BE2C (cell line): ENCODE measurements around the gene CFAP20DC.
A peak's percentile ranks its signal among the peaks of the same experiment; 100 is the strongest.

Experiments
- DNase-seq: peaks from one replicate; pipeline ENCODE4 v3.0.0-alpha.2; 2020
- H3K27me3 ChIP-seq: fragments of 250-450 bp; sonication (Bioruptor Pico); 2 replicates; pipeline ENCODE4 v1.5.1; 2020; ENCODE audit warnings: mild to moderate bottlenecking
- H3K36me3 ChIP-seq: fragments of 250-450 bp; sonication (Bioruptor Pico); 2 replicates; pipeline ENCODE4 v1.5.1; 2020; ENCODE audit warnings: mild to moderate bottlenecking
- H3K4me1 ChIP-seq: fragments of 250-450 bp; sonication (Bioruptor Pico); 2 replicates; pipeline ENCODE4 v1.5.1; 2020
- H3K4me3 ChIP-seq: 2 replicates; pipeline ENCODE4 v1.5.1; 2011; ENCODE audit warnings: low read depth, low read length
- H3K9me3 ChIP-seq: fragments of 250-450 bp; sonication (Bioruptor Pico); 2 replicates; pipeline ENCODE4 v1.5.1; 2020
- TF ChIP-seq, protein P1 (sequence below): IDR thresholded peaks from 2 replicates; pipeline ENCODE4 v1.5.1; 2012; ENCODE audit warnings: mild to moderate bottlenecking, low read depth, low read length

The CFAP20DC gene

GRCh38 chr3:59016930-59017616 lies 32.8 kb downstream of the CFAP20DC start:
- no peaks in the 10 kb centered on the region for H3K36me3 ChIP-seq
- no peak for DNase-seq

DNA sequence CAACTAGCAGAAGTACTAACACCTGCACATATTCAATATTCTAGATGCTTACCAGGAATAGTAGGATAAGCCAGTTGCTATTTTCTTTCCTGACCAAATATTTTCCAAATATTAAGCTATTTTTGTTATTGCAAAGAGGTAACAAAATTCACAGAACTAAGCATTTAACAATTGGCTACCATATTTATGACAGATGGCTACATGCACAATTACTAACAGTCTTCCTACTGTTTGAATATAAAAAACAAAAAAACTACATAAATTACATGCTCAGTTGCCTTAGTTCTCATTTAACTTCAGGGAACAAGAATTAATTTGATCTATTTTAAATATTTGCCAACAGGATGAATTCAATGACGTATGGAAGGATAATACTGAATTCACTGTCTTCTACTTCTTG lies 36.2 kb downstream of the CFAP20DC start:
- Histone ChIP-seq H3K4me1 (no peaks in the 10 kb centered on the region), H3K9me3 (no peaks in the 10 kb centered on the region), H3K4me3 (no peak overlapping the region), H3K36me3 (no peaks in the 10 kb centered on the region), H3K27me3 (no peaks in the 10 kb centered on the region)
- TF ChIP-seq, protein P1, sequence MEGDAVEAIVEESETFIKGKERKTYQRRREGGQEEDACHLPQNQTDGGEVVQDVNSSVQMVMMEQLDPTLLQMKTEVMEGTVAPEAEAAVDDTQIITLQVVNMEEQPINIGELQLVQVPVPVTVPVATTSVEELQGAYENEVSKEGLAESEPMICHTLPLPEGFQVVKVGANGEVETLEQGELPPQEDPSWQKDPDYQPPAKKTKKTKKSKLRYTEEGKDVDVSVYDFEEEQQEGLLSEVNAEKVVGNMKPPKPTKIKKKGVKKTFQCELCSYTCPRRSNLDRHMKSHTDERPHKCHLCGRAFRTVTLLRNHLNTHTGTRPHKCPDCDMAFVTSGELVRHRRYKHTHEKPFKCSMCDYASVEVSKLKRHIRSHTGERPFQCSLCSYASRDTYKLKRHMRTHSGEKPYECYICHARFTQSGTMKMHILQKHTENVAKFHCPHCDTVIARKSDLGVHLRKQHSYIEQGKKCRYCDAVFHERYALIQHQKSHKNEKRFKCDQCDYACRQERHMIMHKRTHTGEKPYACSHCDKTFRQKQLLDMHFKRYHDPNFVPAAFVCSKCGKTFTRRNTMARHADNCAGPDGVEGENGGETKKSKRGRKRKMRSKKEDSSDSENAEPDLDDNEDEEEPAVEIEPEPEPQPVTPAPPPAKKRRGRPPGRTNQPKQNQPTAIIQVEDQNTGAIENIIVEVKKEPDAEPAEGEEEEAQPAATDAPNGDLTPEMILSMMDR, result no peak
- DNase-seq, result no peak

More at GRCh38 chr3:59016930-59017616, 32.8 kb downstream of the CFAP20DC start:
- no peaks in the 10 kb centered on the region for H3K4me1 ChIP-seq
- no peak overlapping the region for H3K4me3 ChIP-seq
- no peaks in the 10 kb centered on the region for H3K27me3 ChIP-seq
- TF ChIP-seq, protein P1, result no peak
- H3K9me3 ChIP-seq, result no peaks in the 10 kb centered on the region

DNA sequence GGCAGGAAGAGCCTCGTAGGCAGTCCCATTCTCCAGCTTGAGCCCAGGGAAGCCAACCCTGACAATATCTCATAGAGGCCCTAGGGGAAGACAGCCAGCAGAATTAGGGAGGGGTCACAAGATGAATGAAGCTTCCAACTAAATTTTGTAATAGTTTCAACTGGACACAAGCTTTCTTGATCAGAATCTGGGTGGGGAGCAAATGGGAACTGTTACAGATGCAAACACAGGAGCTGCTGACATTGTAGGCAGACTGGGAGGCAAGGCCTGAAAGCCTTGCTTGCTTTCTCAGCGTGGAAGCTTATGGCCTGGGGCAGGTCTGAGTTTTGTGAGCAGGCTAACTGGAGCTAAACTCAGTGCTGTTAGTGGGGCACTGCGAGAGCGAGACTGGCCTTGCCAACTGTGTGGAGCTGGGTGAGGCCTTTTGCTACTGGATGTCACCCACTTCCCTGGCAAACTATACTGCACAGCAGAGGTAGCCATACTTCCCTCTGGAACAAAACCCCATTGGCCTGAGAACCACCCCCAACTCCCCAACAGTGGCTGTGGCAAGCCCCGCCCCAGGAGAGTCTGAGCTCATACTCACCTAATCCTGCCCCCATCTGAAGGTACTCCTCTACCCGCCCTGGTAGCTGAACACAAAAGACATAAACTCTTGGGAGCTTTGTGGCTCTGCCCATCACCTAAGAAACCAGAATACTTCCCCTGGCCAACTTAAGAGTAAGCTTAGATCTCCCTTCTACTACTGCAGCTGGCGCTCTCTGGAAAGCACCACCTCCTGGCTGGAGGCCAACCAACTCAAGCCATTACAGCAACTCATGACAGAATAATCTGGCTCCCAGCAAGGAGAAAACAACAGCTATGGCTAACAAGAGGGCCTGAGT lies 42.9 kb downstream of the CFAP20DC start:
- no peaks in the 10 kb centered on the region for H3K27me3 ChIP-seq
- peaks cover 4% of the 10 kb centered on the region; the same call in 1 of the 2 replicates for H3K4me1 ChIP-seq
- H3K9me3 ChIP-seq, result no peaks in the 10 kb centered on the region
- DNase-seq, result peak; percentile 61
- TF ChIP-seq, protein P1, result no peak
- no peak overlapping the region for H3K4me3 ChIP-seq
- H3K36me3 ChIP-seq, result no peaks in the 10 kb centered on the region

DNA sequence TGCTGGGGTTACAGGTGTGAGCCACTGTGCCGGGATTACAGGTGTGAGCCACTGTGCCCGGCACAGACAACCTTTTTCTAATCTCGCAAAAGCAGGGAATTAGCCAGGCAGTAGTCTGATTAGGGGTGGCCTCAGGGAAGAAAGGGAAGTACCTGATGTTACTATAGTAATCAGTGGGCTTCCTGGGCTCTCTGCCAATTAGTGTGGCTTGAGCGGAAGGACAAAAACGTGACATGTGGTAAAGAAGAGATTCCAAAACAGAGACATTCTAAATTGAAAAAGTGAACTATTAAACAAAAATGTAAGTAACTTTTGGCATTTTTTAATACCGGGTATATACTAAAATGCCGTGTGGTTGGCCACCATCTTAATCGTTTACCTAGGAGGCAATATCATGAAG lies 48.1 kb downstream of the CFAP20DC start:
- Histone ChIP-seq H3K4me1 (peaks cover 12% of the 10 kb centered on the region), H3K27me3 (no peaks in the 10 kb centered on the region), H3K36me3 (no peaks in the 10 kb centered on the region), H3K9me3 (no peaks in the 10 kb centered on the region), H3K4me3 (no peak overlapping the region)
- no peak for DNase-seq
- TF ChIP-seq, protein P1, result no peak

GRCh38 chr3:58999774-59000160 lies 50.1 kb downstream of the CFAP20DC start:
- H3K4me1 ChIP-seq, result peaks cover 12% of the 10 kb centered on the region
- no peaks in the 10 kb centered on the region for H3K36me3 ChIP-seq
- TF ChIP-seq, protein P1, result no peak
- H3K4me3 ChIP-seq, result no peak overlapping the region
- no peak for DNase-seq
- no peaks in the 10 kb centered on the region for H3K9me3 ChIP-seq
- H3K27me3 ChIP-seq, result no peaks in the 10 kb centered on the region
